GM19463 (cell line): ENCODE results near the gene CFAP57.

Experiments
- ATAC-seq: cut with Tn5 transposase; IDR thresholded peaks from one replicate; pipeline ENCODE4 v1.9.1; 2021; ENCODE audit warnings: mild to moderate bottlenecking, moderate library complexity; ENCODE audit not compliant: unreplicated experiment

The CFAP57 gene

GRCh38 chr1:43293896-43294760, 122.0 kb downstream of the CFAP57 start:
- ATAC-seq: no peak

GRCh38 chr1:43294761-43295160, 122.6 kb downstream of the CFAP57 start:
- ATAC-seq: no peak

- no peak for ATAC-seq
Observed at GRCh38 chr1:43296207-43296606, 124.1 kb downstream of the CFAP57 start.

- no peak for ATAC-seq
Observed at GRCh38 chr1:43298055-43298454, 125.9 kb downstream of the CFAP57 start.

GRCh38 chr1:43299101-43299500, 127.0 kb downstream of the CFAP57 start:
- no peak for ATAC-seq

- ATAC-seq: no peak
Observed at GRCh38 chr1:43300378-43301094, 128.4 kb downstream of the CFAP57 start, which contains the start of gene TIE1. Gene TIE1 (plus strand): TSS chr1:43300982. CDS start chr1:43301072, 90 bp downstream.

GRCh38 chr1:43302201-43302600, 130.1 kb downstream of the CFAP57 start:
- ATAC-seq: no peak

GRCh38 chr1:43302721-43303470, 130.8 kb downstream of the CFAP57 start:
- ATAC-seq: no peak

- ATAC-seq: no peak
Observed at GRCh38 chr1:43303471-43304313, 131.6 kb downstream of the CFAP57 start.
